ENCODE results near the gene PRKCH.

The PRKCH gene

DNA sequence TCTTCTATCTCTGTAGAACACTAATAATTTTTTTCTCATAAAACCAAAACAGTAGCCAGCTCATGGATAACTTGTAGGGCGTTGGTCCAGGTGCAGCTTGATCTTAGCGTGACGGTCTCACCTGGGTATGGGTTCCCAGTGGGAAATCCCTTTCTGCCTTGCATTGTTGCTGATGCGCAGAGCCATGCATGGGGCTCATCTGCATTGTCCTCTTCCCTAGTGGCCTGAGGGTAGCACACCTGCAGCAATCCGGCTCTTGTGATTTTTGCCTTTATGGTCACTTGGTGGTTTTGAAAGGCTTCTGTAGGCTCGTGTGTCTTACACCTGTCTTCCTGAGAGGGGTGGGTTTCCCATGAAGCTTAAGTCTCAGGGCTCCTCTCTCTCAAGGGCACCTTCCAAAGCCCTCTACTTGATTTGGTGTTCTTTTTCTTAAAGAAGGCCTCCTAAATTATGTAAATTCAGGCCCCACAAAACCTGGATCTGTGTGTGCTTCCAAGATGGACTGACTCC lies 130.6 kb downstream of the PRKCH start:
- TF ChIP-seq EZH2 (IDR thresholded peaks at IDR 0.05) (no peak), POLR2AphosphoS5 (IDR thresholded peaks at IDR 0.05; ENCODE audit: borderline replicate concordance, low read depth, low read length) (no peak), FOXP2 (optimal IDR thresholded peaks at IDR 0.05; ENCODE audit: control extremely low read depth, extremely low read length, insufficient read depth) (no peak)
- Histone ChIP-seq H3K36me3 (ENCODE audit: insufficient read depth, low read length) (no peaks in the 10 kb centered on the region), H3K9ac (ENCODE audit: insufficient read length) (no peak overlapping the region), H3K9me3 (ENCODE audit: low read depth, low read length) (no peaks in the 10 kb centered on the region), H3K4me3 (no peak overlapping the region), H3K27ac (no peak overlapping the region)
- no peak for DNase-seq (ENCODE audit: low read depth, low spot score)

DNA sequence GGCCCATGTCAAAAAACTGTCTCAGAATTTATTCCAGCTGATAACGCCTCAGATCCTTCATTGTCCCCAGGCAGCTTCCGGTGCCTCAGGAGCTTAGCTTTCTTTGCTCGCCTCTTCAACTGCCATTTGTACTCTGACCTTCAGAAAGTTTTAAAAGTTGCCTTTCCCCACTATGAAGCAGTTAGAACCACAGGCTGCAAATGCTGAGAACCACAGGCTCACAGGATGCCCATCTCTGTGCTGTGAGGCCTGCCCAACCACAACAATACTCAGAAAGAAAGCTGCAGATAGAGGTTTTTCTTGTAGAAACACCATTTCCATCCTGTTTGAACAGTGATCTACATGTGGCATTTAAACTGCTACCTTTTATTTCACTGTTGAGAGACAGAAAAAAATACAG lies 131.1 kb downstream of the PRKCH start:
- Histone ChIP-seq H3K36me3 (ENCODE audit: insufficient read depth, low read length) (no peaks in the 10 kb centered on the region), H3K27ac (no peak overlapping the region), H3K9me3 (ENCODE audit: low read depth, low read length) (no peaks in the 10 kb centered on the region), H3K9ac (ENCODE audit: insufficient read length) (no peak overlapping the region), H3K4me3 (no peak overlapping the region)
- TF ChIP-seq FOXP2 (optimal IDR thresholded peaks at IDR 0.05; ENCODE audit: control extremely low read depth, extremely low read length, insufficient read depth) (no peak), EZH2 (IDR thresholded peaks at IDR 0.05) (no peak), POLR2AphosphoS5 (IDR thresholded peaks at IDR 0.05; ENCODE audit: borderline replicate concordance, low read depth, low read length) (no peak)
- DNase-seq (ENCODE audit: low read depth, low spot score): no peak

DNA sequence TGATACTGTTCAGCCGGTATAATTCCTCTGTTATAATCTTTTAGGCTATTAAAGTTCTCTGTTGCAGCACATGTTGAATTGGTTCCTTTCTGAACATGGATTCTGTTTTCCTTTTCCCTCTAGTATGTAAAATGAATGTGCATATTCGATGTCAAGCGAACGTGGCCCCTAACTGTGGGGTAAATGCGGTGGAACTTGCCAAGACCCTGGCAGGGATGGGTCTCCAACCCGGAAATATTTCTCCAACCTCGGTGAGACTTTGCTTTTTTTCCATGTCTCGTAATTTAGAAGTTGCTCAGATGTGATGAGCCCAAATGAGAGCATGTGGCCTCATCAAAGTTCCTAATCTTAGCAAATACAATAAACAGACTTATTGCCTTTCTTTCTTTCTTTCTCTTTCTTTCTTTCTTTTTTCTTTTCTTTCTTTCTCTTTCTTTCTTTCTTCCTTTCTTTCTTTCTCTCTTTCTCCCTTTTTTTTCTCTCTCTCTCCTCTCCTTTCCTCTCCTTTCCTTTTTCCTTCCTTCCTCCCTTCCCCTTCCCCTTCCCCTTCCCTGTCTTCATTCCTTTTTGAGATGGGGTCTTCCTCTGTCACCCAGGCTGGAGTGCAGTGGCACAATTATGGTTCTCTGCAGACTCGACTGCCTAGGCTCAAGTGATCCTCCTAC lies 131.9 kb downstream of the PRKCH start:
- no peak overlapping the region for H3K27ac ChIP-seq

DNA sequence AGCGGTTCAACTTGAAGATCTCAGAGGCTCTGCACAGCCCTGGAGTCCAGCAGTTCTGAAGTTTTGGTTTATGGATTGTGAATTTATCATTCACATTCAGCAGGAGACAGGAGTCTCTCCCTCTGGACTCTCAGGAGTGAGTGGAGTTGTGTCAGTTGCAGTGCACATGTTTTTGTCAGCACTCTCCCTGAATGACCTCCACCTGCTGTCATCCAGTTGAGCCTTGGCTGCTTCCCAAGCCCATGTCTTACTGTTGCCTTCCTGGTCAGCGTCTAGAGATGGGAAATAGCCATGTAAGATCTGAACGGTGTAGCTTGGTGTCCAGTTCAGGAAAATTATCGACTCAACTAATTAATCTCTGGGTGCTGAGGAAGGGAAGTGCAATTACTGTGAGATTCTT lies 133.2 kb downstream of the PRKCH start:
- DNase-seq (ENCODE audit: low read depth, low spot score): no peak
- H3K27ac ChIP-seq: no peak overlapping the region
- no peak overlapping the region for H3K4me3 ChIP-seq
- no peaks in the 10 kb centered on the region for H3K36me3 ChIP-seq (ENCODE audit: insufficient read depth, low read length)
- H3K9ac ChIP-seq (ENCODE audit: insufficient read length): no peak overlapping the region
- no peaks in the 10 kb centered on the region for H3K9me3 ChIP-seq (ENCODE audit: low read depth, low read length)
- TF ChIP-seq FOXP2 (optimal IDR thresholded peaks at IDR 0.05; ENCODE audit: control extremely low read depth, extremely low read length, insufficient read depth) (no peak), POLR2AphosphoS5 (IDR thresholded peaks at IDR 0.05; ENCODE audit: borderline replicate concordance, low read depth, low read length) (no peak), EZH2 (IDR thresholded peaks at IDR 0.05) (no peak)

More for the DNA sequence above, 131.9 kb downstream of the PRKCH start:
- no peak for DNase-seq (ENCODE audit: low read depth, low spot score)
- Histone ChIP-seq H3K9ac (ENCODE audit: insufficient read length) (no peak overlapping the region), H3K9me3 (ENCODE audit: low read depth, low read length) (no peaks in the 10 kb centered on the region), H3K36me3 (ENCODE audit: insufficient read depth, low read length) (no peaks in the 10 kb centered on the region), H3K4me3 (no peak overlapping the region)
- TF ChIP-seq FOXP2 (optimal IDR thresholded peaks at IDR 0.05; ENCODE audit: control extremely low read depth, extremely low read length, insufficient read depth) (no peak), EZH2 (IDR thresholded peaks at IDR 0.05) (no peak), POLR2AphosphoS5 (IDR thresholded peaks at IDR 0.05; ENCODE audit: borderline replicate concordance, low read depth, low read length) (no peak)

DNA sequence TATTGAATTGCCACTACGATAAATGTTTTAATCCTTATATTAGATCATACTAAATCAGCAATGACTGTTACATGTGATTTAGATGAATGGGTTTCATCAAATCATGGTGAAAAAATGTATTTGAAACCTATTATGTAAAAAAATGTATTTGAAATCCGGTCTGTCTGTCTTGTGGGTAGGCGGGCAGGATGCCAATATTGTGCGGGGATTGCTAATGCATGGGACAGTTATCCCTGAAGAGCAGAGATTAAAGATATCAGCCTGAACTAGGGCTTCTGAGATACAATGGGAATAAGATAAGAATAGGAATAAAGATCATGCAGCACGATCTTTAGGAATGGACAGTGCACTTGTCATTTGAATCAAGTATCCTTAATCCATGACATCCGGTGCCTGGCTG lies 134.0 kb downstream of the PRKCH start:
- Histone ChIP-seq H3K4me3 (no peak overlapping the region), H3K9me3 (ENCODE audit: low read depth, low read length) (no peaks in the 10 kb centered on the region), H3K36me3 (ENCODE audit: insufficient read depth, low read length) (no peaks in the 10 kb centered on the region), H3K9ac (ENCODE audit: insufficient read length) (no peak overlapping the region), H3K27ac (no peak overlapping the region)
- no peak for DNase-seq (ENCODE audit: low read depth, low spot score)
- TF ChIP-seq FOXP2 (optimal IDR thresholded peaks at IDR 0.05; ENCODE audit: control extremely low read depth, extremely low read length, insufficient read depth) (no peak), POLR2AphosphoS5 (IDR thresholded peaks at IDR 0.05; ENCODE audit: borderline replicate concordance, low read depth, low read length) (no peak), EZH2 (IDR thresholded peaks at IDR 0.05) (no peak)

DNA sequence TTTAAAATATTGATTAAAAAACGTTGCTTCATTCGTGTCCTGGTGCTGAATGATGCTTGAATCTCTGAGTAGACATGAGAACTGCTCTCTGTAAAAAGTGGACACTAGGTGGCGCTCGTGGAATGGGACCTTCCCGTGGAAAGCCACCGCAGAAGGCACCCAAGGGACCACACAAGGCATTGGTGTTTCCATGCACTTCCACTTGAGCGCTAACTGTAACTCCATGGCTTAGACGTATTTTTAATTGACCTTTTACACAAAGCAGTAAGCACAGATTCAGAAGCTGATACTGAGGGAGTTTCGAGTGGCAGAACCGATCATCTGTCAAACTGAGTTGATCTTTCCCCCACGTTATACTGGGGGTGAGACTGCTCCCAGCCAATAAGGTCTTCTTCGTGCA lies 135.3 kb downstream of the PRKCH start:
- DNase-seq (ENCODE audit: low read depth, low spot score): no peak
- H3K36me3 ChIP-seq (ENCODE audit: insufficient read depth, low read length): no peaks in the 10 kb centered on the region
- no peaks in the 10 kb centered on the region for H3K9me3 ChIP-seq (ENCODE audit: low read depth, low read length)
- 0 out of 2 replicates have a peak overlapping the region, but pooled peaks have one; percentile 25 for H3K4me3 ChIP-seq
- no peak overlapping the region for H3K27ac ChIP-seq
- no peak overlapping the region for H3K9ac ChIP-seq (ENCODE audit: insufficient read length)
- no peak for TF ChIP-seq POLR2AphosphoS5 (IDR thresholded peaks at IDR 0.05; ENCODE audit: borderline replicate concordance, low read depth, low read length)
- TF ChIP-seq FOXP2 (optimal IDR thresholded peaks at IDR 0.05; ENCODE audit: control extremely low read depth, extremely low read length, insufficient read depth): no peak
- TF ChIP-seq EZH2 (IDR thresholded peaks at IDR 0.05): no peak

DNA sequence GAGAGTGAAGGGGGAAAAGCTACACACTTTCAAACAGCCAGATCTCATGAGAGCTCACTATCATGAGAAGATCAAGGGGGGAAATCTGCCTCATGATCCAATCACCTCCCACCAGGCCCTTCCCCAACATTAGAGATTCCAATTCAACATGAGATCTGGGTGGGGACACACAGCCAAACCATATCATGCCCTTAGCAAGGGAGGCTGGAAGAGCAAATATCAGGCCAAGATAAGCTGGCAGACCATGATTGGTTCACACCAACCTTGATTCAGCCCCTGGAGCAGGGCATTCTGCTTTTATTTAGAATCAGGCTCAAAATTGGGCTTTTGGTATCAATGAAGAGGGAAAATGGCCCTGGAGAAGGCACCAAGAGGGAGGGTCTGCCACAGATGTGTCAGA lies 137.4 kb downstream of the PRKCH start:
- no peak overlapping the region for H3K27ac ChIP-seq
- no peak overlapping the region for H3K9ac ChIP-seq (ENCODE audit: insufficient read length)
- no peaks in the 10 kb centered on the region for H3K9me3 ChIP-seq (ENCODE audit: low read depth, low read length)
- TF ChIP-seq EZH2 (IDR thresholded peaks at IDR 0.05) (no peak), POLR2AphosphoS5 (IDR thresholded peaks at IDR 0.05; ENCODE audit: borderline replicate concordance, low read depth, low read length) (no peak), FOXP2 (optimal IDR thresholded peaks at IDR 0.05; ENCODE audit: control extremely low read depth, extremely low read length, insufficient read depth) (no peak)
- no peaks in the 10 kb centered on the region for H3K36me3 ChIP-seq (ENCODE audit: insufficient read depth, low read length)
- no peak overlapping the region for H3K4me3 ChIP-seq
- DNase-seq (ENCODE audit: low read depth, low spot score): no peak

DNA sequence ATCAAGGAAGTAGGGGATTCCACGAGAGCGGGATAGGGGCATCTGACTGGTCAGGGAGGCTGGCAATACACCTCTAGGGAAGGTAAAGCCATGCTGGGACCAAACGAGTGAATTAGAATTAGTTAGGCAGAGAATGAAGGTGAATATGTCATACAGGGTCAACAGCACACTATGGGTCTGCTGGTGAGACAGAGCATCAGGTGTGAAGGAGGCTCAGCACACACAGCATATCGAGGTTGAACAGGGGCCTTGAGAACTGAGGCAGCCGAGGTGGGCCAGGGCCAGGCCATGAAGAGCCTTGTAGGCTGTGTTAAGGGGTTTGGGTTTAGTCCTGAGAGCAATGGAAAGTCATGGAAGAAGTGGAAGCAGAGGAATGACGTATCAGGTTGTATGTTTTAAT lies 137.8 kb downstream of the PRKCH start:
- Histone ChIP-seq H3K27ac (no peak overlapping the region), H3K36me3 (ENCODE audit: insufficient read depth, low read length) (no peaks in the 10 kb centered on the region), H3K9ac (ENCODE audit: insufficient read length) (no peak overlapping the region), H3K4me3 (no peak overlapping the region), H3K9me3 (ENCODE audit: low read depth, low read length) (no peaks in the 10 kb centered on the region)
- DNase-seq (ENCODE audit: low read depth, low spot score): no peak
- TF ChIP-seq EZH2 (IDR thresholded peaks at IDR 0.05) (no peak), FOXP2 (optimal IDR thresholded peaks at IDR 0.05; ENCODE audit: control extremely low read depth, extremely low read length, insufficient read depth) (no peak), POLR2AphosphoS5 (IDR thresholded peaks at IDR 0.05; ENCODE audit: borderline replicate concordance, low read depth, low read length) (no peak)

DNA sequence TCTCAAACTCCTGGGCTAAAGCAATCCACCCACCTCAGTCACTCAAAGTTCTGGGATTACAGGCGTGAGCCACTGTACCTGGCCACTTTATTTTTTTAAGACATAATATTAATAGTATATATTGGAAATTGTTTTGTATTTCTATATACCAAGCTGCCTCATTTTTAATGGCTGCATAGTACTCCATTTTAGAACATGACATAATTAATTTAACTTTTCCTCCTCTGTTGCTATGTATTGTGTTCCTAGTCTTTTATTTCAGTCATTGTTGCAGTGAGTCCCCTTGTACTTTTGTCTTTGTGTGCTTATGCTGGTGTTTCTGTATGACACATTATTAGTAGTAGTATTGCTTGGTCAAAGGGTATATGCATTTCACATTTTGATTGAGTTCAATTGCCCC lies 138.7 kb downstream of the PRKCH start:
- H3K4me3 ChIP-seq: no peak overlapping the region
- no peak overlapping the region for H3K9ac ChIP-seq (ENCODE audit: insufficient read length)
- TF ChIP-seq EZH2 (IDR thresholded peaks at IDR 0.05) (no peak), POLR2AphosphoS5 (IDR thresholded peaks at IDR 0.05; ENCODE audit: borderline replicate concordance, low read depth, low read length) (no peak)
- H3K36me3 ChIP-seq (ENCODE audit: insufficient read depth, low read length): no peaks in the 10 kb centered on the region
- no peak for DNase-seq (ENCODE audit: low read depth, low spot score)
- H3K27ac ChIP-seq: no peak overlapping the region
- H3K9me3 ChIP-seq (ENCODE audit: low read depth, low read length): no peaks in the 10 kb centered on the region

Measured in SK-N-MC (cell line).